ENCODE results near the gene GPR15LG.

DNA sequence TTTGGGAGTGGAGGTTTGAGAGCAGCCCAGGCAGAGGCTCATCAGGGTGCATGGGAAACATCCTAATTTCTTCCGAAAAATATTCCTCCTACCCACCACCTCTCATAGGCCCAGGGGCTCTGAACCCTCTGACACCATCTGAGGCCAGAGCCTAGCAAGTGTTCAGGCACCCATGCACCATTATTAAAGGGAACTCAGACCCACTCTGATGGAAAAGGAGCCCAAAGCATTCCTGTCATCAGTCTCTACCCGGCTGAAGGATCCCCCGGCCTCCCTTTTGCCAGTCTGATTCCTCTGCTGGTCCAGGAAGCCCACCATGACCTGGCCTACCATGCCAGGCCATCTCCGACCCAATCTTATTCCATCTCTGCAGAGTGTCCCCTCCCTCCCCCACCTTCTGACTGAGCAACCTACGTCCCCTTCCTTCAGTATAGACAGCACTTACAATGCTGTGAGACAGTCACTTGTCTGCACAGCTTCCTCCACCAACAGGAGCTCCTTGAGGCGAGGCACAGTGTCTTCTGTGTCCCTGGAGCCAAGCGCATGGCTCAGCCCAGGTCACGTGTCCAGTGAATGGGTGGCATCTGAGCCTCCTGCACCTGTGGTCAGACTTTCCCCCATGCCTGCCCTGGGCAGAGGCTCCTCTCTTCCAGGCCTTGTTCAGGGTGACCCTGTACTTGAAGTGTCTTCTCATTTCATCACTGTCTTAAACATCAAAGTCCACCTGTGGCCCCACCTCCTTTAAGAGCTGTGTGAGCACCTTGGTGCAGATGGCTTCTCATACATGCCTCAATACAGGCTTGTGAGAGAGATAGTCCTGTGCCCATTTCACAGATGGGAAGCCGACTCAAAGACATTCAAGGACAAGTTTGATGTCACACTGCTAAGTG lies 889 bp upstream of the GPR15LG start:
- TF ChIP-seq FOXA1 (IDR thresholded peaks at IDR 0.05) = no peak
- TF ChIP-seq ZNF384 (IDR thresholded peaks at IDR 0.05) = no peak
- no peak for TF ChIP-seq BHLHE40 (IDR thresholded peaks at IDR 0.05; ENCODE audit: borderline replicate concordance)
- TF ChIP-seq CTBP1 (IDR thresholded peaks at IDR 0.05; ENCODE audit: borderline replicate concordance) = no peak
- no peak for TF ChIP-seq NFRKB (IDR thresholded peaks at IDR 0.05)
